Uterus (tissue), 4 donors: ENCODE measurements around the gene MPIG6B. TPM values are rescaled to one million over a fixed set of nuclear protein-coding genes. Genes with fewer than 3 reads are reported as not detected.

ENCODE experiments used
- DNase-seq, 2 donors: peaks; one replicate each; pipeline ENCODE4 v3.0.0-alpha.2; 2019 to 2020
- H3K27ac ChIP-seq, 2 donors: fragments of 200-600 bp; sonication (generic); 1 replicate in 1 of 2; 2 replicates in 1 of 2; pipeline ENCODE4 v1.5.1; 2016 to 2018
- H3K27me3 ChIP-seq, 2 donors: fragments of 200-600 bp; sonication (generic); one replicate each; pipeline ENCODE4 v1.5.1; 2018 to 2019; ENCODE audit warnings: control low read depth in 1 of 2
- H3K36me3 ChIP-seq, 2 donors: fragments of 200-600 bp; sonication (generic); one replicate each; pipeline ENCODE4 v1.5.1; 2019; ENCODE audit warnings: control low read depth in 1 of 2
- H3K4me1 ChIP-seq, 2 donors: fragments of 200-600 bp; sonication (generic); one replicate each; pipeline ENCODE4 v1.5.1; 2018 to 2019; ENCODE audit warnings: control low read depth in 1 of 2
- H3K4me3 ChIP-seq, 2 donors: fragments of 200-600 bp; sonication (generic); 1 replicate in 1 of 2; 2 replicates in 1 of 2; pipeline ENCODE4 v1.5.1; 2018 to 2019; ENCODE audit warnings: mild to moderate bottlenecking in 1 of 2
- H3K9me3 ChIP-seq, 2 donors: fragments of 200-600 bp; sonication (generic); one replicate each; pipeline ENCODE4 v1.5.1; 2019; ENCODE audit warnings: control low read depth in 1 of 2
- POLR2A ChIP-seq, 2 donors: fragments of 450-650 bp; IDR thresholded peaks; one replicate each; pipeline ENCODE4 v1.6.1; 2016; ENCODE audit warnings: antibody characterized with exemption in 2 of 2, mild to moderate bottlenecking in 1 of 2, moderate library complexity in 1 of 2
- intact Hi-C: fragments of 100-400 bp; cut with DNase I; formaldehyde crosslinking; loops from one replicate; pipeline ENCODE4 v1.15.1; 2023; ENCODE audit warnings: low total_unique reads
- total RNA-seq, 4 donors: library from RNA; depleted of rRNA in 3 of 4; stranded (reverse); fragments of >200 nt in 3 of 4; gene quantifications; one replicate each; pipeline versions ENCODE4 v1.1.0 to v1.2.4, GENCODE V29; 2014 to 2023
- TF ChIP-seq, protein P1 (sequence below), 4 experiments: fragments of 200-600 bp in 2 of 4; fragments of 450-650 bp in 2 of 4; sonication (generic) in 2 of 4; IDR thresholded peaks; one replicate each; pipeline ENCODE4 v1.5.1; 2016 to 2019; ENCODE audit warnings: antibody characterized with exemption in 4 of 4, mild to moderate bottlenecking in 2 of 4, moderate library complexity in 1 of 4
- donor health status: DM: yes; HTN: yes; CAD: no.

MPIG6B gene
- total RNA-seq, 4 donors from 2014 or later, result 0.49 TPM; not detected in 3

DNA sequence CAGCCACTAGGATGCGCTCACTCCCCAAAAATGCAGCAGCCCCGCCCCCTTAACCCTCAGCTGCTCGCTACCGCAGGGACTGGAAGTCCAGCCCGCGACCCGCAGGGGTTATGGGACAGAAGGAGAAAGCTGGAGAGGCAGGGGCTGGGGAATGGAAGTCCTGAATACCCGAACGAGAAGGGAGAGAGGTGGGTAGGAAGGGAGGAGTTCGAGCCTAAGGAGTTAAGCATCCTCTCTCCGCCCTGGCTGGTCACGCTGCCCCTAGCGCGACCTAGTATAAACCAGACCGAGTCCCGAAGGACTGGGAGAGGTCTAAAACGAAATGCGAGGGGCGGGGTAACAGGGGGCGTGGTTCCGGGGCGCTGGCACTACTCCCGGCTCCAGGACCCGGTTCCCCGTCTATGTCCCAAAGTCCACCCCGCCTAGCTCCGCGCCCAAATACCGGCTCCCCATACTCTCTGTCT lies 6.4 kb downstream of the MPIG6B start:
- DNase-seq, result peak; percentile 95 to 96
- no peaks in the 10 kb centered on the region for H3K9me3 ChIP-seq
- H3K27me3 ChIP-seq, result no peaks in the 10 kb centered on the region
- peaks cover 6 to 17% of the 10 kb centered on the region in 2 donors for H3K4me1 ChIP-seq
- intact Hi-C loops, result no loop called here
- H3K4me3 ChIP-seq, result peak overlapping the region; percentile 65 to 97
- H3K27ac ChIP-seq, result peak overlapping the region; percentile 93 to 100
- H3K36me3 ChIP-seq, result no peaks in the 10 kb centered on the region
- TF ChIP-seq POLR2A (IDR thresholded peaks at IDR 0.05), result peak; percentile 29 to 50
- TF ChIP-seq, protein P1, sequence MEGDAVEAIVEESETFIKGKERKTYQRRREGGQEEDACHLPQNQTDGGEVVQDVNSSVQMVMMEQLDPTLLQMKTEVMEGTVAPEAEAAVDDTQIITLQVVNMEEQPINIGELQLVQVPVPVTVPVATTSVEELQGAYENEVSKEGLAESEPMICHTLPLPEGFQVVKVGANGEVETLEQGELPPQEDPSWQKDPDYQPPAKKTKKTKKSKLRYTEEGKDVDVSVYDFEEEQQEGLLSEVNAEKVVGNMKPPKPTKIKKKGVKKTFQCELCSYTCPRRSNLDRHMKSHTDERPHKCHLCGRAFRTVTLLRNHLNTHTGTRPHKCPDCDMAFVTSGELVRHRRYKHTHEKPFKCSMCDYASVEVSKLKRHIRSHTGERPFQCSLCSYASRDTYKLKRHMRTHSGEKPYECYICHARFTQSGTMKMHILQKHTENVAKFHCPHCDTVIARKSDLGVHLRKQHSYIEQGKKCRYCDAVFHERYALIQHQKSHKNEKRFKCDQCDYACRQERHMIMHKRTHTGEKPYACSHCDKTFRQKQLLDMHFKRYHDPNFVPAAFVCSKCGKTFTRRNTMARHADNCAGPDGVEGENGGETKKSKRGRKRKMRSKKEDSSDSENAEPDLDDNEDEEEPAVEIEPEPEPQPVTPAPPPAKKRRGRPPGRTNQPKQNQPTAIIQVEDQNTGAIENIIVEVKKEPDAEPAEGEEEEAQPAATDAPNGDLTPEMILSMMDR (IDR thresholded peaks at IDR 0.05), result peak in 2 of 4 experiments; percentile 74 to 79

DNA sequence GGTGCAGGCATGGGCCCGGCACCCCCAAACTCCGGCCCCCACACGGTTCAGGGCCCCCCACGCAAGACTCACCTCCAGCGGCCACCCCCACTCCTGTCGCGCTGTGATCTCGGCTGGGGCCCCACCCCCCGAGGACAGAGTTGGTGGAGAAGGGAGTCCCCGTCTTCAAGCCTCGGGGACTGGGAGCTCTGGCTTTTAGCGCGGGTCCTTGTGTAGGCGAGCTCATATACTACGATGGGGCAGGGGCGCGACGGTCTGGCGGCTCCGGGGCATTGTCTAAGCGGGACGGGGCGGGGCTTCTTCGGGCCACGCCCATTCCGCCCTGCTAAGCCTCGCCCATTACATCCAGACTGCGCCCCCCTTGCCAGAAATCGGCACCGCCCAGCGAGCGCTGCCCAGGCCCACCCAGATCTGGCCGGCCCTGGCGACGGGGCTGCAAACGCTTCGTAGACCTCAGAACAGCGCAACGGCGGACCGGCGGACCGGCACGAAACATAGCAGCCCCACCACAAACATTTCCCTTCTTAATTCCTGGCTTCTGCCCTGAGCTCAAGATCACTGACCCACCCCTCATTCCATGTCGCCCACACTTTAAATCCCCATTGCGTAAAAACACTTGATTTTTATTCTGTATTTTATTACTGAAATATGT lies 6.9 kb downstream of the MPIG6B start:
- Histone ChIP-seq H3K27ac (peak overlapping the region; percentile 93 to 100), H3K36me3 (no peaks in the 10 kb centered on the region), H3K4me1 (peaks cover 6 to 21% of the 10 kb centered on the region in 2 donors), H3K9me3 (no peaks in the 10 kb centered on the region), H3K27me3 (no peaks in the 10 kb centered on the region), H3K4me3 (peak overlapping the region; percentile 65 to 97)
- intact Hi-C loops, result loop anchor here (10.0 kb wide), 1 partner anchor 65 kb away; the partner anchor contains the start of gene VARS1
- peak; percentile 94 to 97 for DNase-seq
- TF ChIP-seq, protein P1 (IDR thresholded peaks at IDR 0.05), result no peak
- TF ChIP-seq POLR2A (IDR thresholded peaks at IDR 0.05), result peak; percentile 84 to 93

DNA sequence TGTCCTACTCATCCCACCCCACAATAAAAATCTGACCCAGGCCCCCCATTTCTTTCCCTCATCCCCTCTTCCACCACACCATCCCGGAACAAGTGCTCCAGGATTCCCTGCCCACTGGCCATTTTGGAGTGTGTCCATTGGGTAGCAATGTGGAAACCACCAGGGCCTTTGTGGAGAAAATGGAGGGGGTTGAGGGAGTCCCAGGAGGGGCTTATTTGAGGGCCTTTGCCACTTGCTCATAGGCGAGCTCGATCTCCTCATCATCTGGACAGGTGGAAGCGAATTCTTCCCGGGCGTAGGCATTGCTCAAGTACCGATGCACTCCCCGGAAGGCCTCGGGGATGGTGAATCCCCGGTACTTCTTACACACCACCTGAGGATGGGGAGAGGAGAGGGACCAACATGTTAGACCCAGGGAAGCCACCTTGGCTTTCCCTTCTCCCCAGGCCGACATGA lies 7.5 kb downstream of the MPIG6B start:
- Histone ChIP-seq H3K36me3 (no peaks in the 10 kb centered on the region), H3K27me3 (no peaks in the 10 kb centered on the region), H3K4me1 (peaks cover 6 to 21% of the 10 kb centered on the region in 2 donors), H3K27ac (peak overlapping the region; percentile 93 to 100), H3K9me3 (no peaks in the 10 kb centered on the region), H3K4me3 (peak overlapping the region in 1 of 2 donors; percentile 97)
- intact Hi-C loops, result loop anchor here (10.0 kb wide), 1 partner anchor 64 kb away; the partner anchor contains the start of gene VARS1
- TF ChIP-seq, protein P1 (IDR thresholded peaks at IDR 0.05), result no peak
- TF ChIP-seq POLR2A (IDR thresholded peaks at IDR 0.05), result no peak
- DNase-seq, result no peak

DNA sequence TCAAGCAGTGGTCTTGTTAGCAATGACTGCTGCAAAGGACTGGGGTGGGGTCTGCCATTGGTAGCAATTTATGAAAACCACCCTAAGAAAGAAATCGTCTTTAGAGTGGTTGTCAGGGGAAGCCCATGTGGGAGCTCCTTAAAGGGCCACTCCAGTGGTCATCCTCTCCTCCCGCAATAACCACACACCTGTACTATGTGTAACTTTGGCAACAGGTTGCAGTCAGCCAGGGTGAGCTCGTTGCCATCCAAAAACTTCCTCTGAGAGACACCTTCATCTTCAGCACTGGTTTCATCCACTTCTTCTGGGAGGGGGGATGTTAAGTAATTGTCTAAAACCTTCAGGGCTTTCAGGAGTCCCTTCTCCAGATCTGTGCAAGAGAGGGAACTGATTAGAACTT lies 8.9 kb downstream of the MPIG6B start:
- H3K4me3 ChIP-seq, result no peak overlapping the region
- intact Hi-C loops, result loop anchor here (10.0 kb wide), 1 partner anchor 63 kb away; the partner anchor contains the start of gene VARS1

More for the DNA sequence above, 8.9 kb downstream of the MPIG6B start:
- Histone ChIP-seq H3K27ac (peak overlapping the region in 1 of 2 donors; percentile 93), H3K27me3 (no peaks in the 10 kb centered on the region), H3K9me3 (no peaks in the 10 kb centered on the region), H3K36me3 (no peaks in the 10 kb centered on the region), H3K4me1 (peaks cover 6 to 25% of the 10 kb centered on the region in 2 donors)
- TF ChIP-seq POLR2A (IDR thresholded peaks at IDR 0.05), result no peak
- TF ChIP-seq, protein P1 (IDR thresholded peaks at IDR 0.05), result no peak
- no peak for DNase-seq
